Kidney tubule cell (primary cell): ENCODE measurements around the gene DSC2.
"Not testable (repeated sequence)": the region's sequence is repeated elsewhere in the genome, so short reads cannot be mapped to it uniquely, and the experiment has no call there.

Source experiments
- DNase-seq: peaks from one replicate; pipeline ENCODE4 v3.0.0-alpha.2; 2018; ENCODE audit warnings: low spot score

DSC2 gene

GRCh38 chr18:31102025-31102684 is at the start of gene DSC2:
TSS of gene DSC2 (minus strand) at chr18:31102421. CDS start at chr18:31101971, 450 bp downstream.
- peak; percentile 69 for DNase-seq

GRCh38 chr18:31149351-31149750 is 47.1 kb upstream of the DSC2 start:
- no peak for DNase-seq

GRCh38 chr18:31148600-31148999 is 46.4 kb upstream of the DSC2 start:
- DNase-seq = no peak

- DNase-seq = no peak
Measured at GRCh38 chr18:31146809-31147208, 44.6 kb upstream of the DSC2 start.

- DNase-seq = no peak
Measured at GRCh38 chr18:31143025-31143424, 40.8 kb upstream of the DSC2 start.

- DNase-seq = no peak
Measured at GRCh38 chr18:31138709-31139108, 36.5 kb upstream of the DSC2 start.

GRCh38 chr18:31134988-31135529 is 32.8 kb upstream of the DSC2 start:
- DNase-seq = no peak

- no peak for DNase-seq
Measured at GRCh38 chr18:31129398-31130115, 27.3 kb upstream of the DSC2 start.

GRCh38 chr18:31125878-31126277 is 23.7 kb upstream of the DSC2 start:
- no peak for DNase-seq

GRCh38 chr18:31123125-31123524 is 20.9 kb upstream of the DSC2 start:
- DNase-seq = not testable (repeated sequence)

- DNase-seq = no peak
Measured at GRCh38 chr18:31120594-31120993, 18.4 kb upstream of the DSC2 start.

GRCh38 chr18:31116853-31117595 is 14.8 kb upstream of the DSC2 start:
- no peak for DNase-seq

- DNase-seq = no peak
Measured at GRCh38 chr18:31112804-31113203, 10.6 kb upstream of the DSC2 start.

- no peak for DNase-seq
Measured at GRCh38 chr18:31105733-31106132, 3.5 kb upstream of the DSC2 start.

- no peak for DNase-seq
Measured at GRCh38 chr18:31104444-31104843, 2.2 kb upstream of the DSC2 start.

- DNase-seq = no peak
Measured at GRCh38 chr18:31103423-31103822, 1.2 kb upstream of the DSC2 start.

GRCh38 chr18:31102941-31103340 is 720 bp upstream of the DSC2 start:
- peak; percentile 59 for DNase-seq

GRCh38 chr18:31101183-31102024 is 817 bp downstream of the DSC2 start:
- DNase-seq = peak; percentile 53

- DNase-seq = peak; percentile 49
Measured at GRCh38 chr18:31100436-31101182, 1.6 kb downstream of the DSC2 start.

- DNase-seq = peak; percentile 29
Measured at GRCh38 chr18:31099450-31100230, 2.6 kb downstream of the DSC2 start.
